ENCODE results near the gene CAPN13. TPM values are rescaled to one million over a fixed set of nuclear protein-coding genes. Genes with fewer than 3 reads are reported as not detected.

The CAPN13 gene
- total and polyA plus RNA-seq, 2 experiments from 2014 or later: 0.50 to 0.94 TPM

DNA sequence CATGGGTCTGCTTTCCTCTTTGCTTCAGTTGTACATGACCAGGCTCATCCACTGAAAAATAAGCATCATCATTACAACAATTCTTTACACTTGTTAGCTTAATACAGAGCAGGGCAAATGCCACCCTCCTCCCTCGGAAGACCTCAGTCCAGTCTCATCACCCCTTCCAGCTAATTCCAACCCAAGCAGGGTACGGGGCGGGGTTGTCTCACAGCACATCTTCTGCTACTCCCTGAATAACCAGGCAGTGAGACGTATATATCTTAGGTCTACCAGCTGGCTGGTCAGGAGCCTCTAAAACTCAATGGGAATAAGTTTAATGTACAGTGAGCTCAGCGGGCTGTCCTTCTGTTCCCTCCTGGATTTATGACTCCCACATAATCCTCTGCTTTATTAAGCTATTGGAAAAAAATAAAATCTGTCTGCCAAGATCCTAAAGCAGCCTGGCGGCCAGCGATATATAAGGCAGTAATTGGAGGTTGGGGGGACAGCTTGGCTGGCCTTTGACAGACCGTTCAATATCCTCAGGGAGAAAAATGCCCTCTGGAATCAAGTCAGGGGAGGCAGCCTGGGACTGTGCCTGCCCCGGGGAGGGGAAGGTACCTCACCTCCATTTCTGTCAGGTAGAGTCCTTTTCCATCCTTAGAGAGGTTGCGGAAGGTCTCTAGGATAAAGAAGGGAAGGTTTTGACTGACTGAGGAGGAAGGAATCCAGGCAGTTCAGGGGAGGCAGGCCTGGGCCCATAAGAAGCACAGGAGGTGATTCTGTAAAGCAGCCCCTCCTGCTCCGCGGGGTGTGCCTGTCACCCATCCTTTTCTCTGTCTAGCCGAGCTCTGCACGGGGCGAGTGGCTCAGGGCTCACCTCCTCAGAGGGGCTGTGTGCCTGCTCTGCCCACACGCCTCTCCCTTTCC lies 76.3 kb downstream of the CAPN13 start:
- no peaks in the 10 kb centered on the region for H3K36me3 Mint-ChIP-seq (ENCODE audit: low read depth)
- Histone ChIP-seq H3K4me2 (no peak overlapping the region), H2AFZ (no peak overlapping the region), H3K27me3 (ENCODE audit: insufficient read depth) (no peaks in the 10 kb centered on the region), H3K36me3 (ENCODE audit: insufficient read depth) (no peaks in the 10 kb centered on the region), H3F3A (replicated peaks; ENCODE audit: low read depth) (no peaks in the 10 kb centered on the region), H3K27ac (ENCODE audit: low read depth) (no peak overlapping the region), H3K4me3 (no peak overlapping the region), H3K4me1 (ENCODE audit: insufficient read depth) (no peaks in the 10 kb centered on the region), H4K20me1 (replicated peaks; ENCODE audit: insufficient read depth) (no peaks in the 10 kb centered on the region), H3K79me2 (replicated peaks; ENCODE audit: insufficient read depth) (no peaks in the 10 kb centered on the region), H3K9me2 (ENCODE audit: insufficient read depth) (no peaks in the 10 kb centered on the region)
- ATAC-seq (no peak; the same call in 2 of the 3 replicates), DNase-seq (ENCODE audit: low spot score) (no peak)
- no peak overlapping the region for H3K4me3 Mint-ChIP-seq
- TF ChIP-seq, protein P1, sequence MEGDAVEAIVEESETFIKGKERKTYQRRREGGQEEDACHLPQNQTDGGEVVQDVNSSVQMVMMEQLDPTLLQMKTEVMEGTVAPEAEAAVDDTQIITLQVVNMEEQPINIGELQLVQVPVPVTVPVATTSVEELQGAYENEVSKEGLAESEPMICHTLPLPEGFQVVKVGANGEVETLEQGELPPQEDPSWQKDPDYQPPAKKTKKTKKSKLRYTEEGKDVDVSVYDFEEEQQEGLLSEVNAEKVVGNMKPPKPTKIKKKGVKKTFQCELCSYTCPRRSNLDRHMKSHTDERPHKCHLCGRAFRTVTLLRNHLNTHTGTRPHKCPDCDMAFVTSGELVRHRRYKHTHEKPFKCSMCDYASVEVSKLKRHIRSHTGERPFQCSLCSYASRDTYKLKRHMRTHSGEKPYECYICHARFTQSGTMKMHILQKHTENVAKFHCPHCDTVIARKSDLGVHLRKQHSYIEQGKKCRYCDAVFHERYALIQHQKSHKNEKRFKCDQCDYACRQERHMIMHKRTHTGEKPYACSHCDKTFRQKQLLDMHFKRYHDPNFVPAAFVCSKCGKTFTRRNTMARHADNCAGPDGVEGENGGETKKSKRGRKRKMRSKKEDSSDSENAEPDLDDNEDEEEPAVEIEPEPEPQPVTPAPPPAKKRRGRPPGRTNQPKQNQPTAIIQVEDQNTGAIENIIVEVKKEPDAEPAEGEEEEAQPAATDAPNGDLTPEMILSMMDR (conservative IDR thresholded peaks at IDR 0.05; ENCODE audit: low read depth in 2 of 2): no peak
- TF ChIP-seq, protein P2, sequence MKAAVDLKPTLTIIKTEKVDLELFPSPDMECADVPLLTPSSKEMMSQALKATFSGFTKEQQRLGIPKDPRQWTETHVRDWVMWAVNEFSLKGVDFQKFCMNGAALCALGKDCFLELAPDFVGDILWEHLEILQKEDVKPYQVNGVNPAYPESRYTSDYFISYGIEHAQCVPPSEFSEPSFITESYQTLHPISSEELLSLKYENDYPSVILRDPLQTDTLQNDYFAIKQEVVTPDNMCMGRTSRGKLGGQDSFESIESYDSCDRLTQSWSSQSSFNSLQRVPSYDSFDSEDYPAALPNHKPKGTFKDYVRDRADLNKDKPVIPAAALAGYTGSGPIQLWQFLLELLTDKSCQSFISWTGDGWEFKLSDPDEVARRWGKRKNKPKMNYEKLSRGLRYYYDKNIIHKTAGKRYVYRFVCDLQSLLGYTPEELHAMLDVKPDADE (IDR thresholded peaks at IDR 0.05): no peak
- TF ChIP-seq, protein P3, sequence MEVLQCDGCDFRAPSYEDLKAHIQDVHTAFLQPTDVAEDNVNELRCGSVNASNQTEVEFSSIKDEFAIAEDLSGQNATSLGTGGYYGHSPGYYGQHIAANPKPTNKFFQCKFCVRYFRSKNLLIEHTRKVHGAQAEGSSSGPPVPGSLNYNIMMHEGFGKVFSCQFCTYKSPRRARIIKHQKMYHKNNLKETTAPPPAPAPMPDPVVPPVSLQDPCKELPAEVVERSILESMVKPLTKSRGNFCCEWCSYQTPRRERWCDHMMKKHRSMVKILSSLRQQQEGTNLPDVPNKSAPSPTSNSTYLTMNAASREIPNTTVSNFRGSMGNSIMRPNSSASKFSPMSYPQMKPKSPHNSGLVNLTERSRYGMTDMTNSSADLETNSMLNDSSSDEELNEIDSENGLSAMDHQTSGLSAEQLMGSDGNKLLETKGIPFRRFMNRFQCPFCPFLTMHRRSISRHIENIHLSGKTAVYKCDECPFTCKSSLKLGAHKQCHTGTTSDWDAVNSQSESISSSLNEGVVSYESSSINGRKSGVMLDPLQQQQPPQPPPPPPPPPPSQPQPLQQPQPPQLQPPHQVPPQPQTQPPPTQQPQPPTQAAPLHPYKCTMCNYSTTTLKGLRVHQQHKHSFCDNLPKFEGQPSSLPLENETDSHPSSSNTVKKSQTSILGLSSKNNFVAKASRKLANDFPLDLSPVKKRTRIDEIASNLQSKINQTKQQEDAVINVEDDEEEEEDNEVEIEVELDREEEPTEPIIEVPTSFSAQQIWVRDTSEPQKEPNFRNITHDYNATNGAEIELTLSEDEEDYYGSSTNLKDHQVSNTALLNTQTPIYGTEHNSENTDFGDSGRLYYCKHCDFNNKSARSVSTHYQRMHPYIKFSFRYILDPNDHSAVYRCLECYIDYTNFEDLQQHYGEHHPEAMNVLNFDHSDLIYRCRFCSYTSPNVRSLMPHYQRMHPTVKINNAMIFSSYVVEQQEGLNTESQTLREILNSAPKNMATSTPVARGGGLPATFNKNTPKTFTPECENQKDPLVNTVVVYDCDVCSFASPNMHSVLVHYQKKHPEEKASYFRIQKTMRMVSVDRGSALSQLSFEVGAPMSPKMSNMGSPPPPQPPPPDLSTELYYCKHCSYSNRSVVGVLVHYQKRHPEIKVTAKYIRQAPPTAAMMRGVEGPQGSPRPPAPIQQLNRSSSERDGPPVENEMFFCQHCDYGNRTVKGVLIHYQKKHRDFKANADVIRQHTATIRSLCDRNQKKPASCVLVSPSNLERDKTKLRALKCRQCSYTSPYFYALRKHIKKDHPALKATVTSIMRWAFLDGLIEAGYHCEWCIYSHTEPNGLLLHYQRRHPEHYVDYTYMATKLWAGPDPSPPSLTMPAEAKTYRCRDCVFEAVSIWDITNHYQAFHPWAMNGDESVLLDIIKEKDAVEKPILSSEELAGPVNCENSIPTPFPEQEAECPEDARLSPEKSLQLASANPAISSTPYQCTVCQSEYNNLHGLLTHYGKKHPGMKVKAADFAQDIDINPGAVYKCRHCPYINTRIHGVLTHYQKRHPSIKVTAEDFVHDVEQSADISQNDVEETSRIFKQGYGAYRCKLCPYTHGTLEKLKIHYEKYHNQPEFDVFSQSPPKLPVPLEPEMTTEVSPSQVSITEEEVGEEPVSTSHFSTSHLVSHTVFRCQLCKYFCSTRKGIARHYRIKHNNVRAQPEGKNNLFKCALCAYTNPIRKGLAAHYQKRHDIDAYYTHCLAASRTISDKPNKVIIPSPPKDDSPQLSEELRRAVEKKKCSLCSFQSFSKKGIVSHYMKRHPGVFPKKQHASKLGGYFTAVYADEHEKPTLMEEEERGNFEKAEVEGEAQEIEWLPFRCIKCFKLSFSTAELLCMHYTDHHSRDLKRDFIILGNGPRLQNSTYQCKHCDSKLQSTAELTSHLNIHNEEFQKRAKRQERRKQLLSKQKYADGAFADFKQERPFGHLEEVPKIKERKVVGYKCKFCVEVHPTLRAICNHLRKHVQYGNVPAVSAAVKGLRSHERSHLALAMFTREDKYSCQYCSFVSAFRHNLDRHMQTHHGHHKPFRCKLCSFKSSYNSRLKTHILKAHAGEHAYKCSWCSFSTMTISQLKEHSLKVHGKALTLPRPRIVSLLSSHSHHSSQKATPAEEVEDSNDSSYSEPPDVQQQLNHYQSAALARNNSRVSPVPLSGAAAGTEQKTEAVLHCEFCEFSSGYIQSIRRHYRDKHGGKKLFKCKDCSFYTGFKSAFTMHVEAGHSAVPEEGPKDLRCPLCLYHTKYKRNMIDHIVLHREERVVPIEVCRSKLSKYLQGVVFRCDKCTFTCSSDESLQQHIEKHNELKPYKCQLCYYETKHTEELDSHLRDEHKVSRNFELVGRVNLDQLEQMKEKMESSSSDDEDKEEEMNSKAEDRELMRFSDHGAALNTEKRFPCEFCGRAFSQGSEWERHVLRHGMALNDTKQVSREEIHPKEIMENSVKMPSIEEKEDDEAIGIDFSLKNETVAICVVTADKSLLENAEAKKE (CRISPR knock-in tag; IDR thresholded peaks at IDR 0.05): no peak
- TF ChIP-seq EZH2phosphoT487 (IDR thresholded peaks at IDR 0.05; ENCODE audit: unreplicated experiment) (no peak), NANOG (IDR thresholded peaks at IDR 0.05; ENCODE audit: borderline replicate concordance) (no peak)
- TF ChIP-seq, protein P4, sequence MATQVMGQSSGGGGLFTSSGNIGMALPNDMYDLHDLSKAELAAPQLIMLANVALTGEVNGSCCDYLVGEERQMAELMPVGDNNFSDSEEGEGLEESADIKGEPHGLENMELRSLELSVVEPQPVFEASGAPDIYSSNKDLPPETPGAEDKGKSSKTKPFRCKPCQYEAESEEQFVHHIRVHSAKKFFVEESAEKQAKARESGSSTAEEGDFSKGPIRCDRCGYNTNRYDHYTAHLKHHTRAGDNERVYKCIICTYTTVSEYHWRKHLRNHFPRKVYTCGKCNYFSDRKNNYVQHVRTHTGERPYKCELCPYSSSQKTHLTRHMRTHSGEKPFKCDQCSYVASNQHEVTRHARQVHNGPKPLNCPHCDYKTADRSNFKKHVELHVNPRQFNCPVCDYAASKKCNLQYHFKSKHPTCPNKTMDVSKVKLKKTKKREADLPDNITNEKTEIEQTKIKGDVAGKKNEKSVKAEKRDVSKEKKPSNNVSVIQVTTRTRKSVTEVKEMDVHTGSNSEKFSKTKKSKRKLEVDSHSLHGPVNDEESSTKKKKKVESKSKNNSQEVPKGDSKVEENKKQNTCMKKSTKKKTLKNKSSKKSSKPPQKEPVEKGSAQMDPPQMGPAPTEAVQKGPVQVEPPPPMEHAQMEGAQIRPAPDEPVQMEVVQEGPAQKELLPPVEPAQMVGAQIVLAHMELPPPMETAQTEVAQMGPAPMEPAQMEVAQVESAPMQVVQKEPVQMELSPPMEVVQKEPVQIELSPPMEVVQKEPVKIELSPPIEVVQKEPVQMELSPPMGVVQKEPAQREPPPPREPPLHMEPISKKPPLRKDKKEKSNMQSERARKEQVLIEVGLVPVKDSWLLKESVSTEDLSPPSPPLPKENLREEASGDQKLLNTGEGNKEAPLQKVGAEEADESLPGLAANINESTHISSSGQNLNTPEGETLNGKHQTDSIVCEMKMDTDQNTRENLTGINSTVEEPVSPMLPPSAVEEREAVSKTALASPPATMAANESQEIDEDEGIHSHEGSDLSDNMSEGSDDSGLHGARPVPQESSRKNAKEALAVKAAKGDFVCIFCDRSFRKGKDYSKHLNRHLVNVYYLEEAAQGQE (IDR thresholded peaks at IDR 0.05; ENCODE audit: unreplicated experiment): no peak
- H3K27ac Mint-ChIP-seq: no peak overlapping the region
- no peaks in the 10 kb centered on the region for H3K9me3 Mint-ChIP-seq
- H3K27me3 Mint-ChIP-seq (ENCODE audit: insufficient read depth, low read depth, poor library complexity): peaks cover 2% of the 10 kb centered on the region
- peaks cover 4% of the 10 kb centered on the region; the same call in 2 of the 3 replicates for H3K4me1 Mint-ChIP-seq
